Parietal lobe (tissue), 2 donors: ENCODE results near the gene UPF2. TPM values are rescaled to one million over a fixed set of nuclear protein-coding genes. Genes with fewer than 3 reads are reported as not detected.

Experiments used
- small RNA-seq: library from RNA; depleted of rRNA; stranded (forward); fragments of <200 nt; gene quantifications from one replicate; pipeline ENCODE3, GENCODE V24; 2014; ENCODE audit warnings: low replicate concordance
- total RNA-seq: library from RNA; depleted of rRNA; stranded (reverse); fragments of >200 nt; gene quantifications from one replicate; pipeline ENCODE4 v1.2.3, GENCODE V29; 2014

UPF2 gene
- total RNA-seq = 27.9 TPM

GRCh38 chr10:12042797-12043651, at the start of gene UPF2:
UPF2 (minus strand) TSS chr10:12042809; CDS start chr10:12035423, 7,386 bp downstream.

GRCh38 chr10:12068449-12069269, 26.1 kb upstream of the UPF2 start, which contains the start of gene DHTKD1:
DHTKD1 (plus strand) TSS chr10:12068954; CDS start chr10:12069034, 80 bp downstream.

Small RNAs within 50 kb of the gene (small RNA-seq; reads per million reads assigned to genes)
- gene RNU6-1095P = not detected

Other genes with a start within 250 kb of the UPF2 start
- gene PROSER2, start 219.5 kb downstream of the UPF2 start, total RNA-seq = 0.31 TPM
- 74.2 TPM for gene DHTKD1, start 26.1 kb upstream of the UPF2 start, total RNA-seq
- gene SEC61A2, start 86.9 kb upstream of the UPF2 start, total RNA-seq = 65.4 TPM
- gene NUDT5, start 153.1 kb upstream of the UPF2 start, total RNA-seq = 48.8 TPM
- 111 TPM for gene CDC123, start 153.4 kb upstream of the UPF2 start, total RNA-seq